Activated CD4-positive, alpha-beta T cell treated with anti-CD3 and anti-CD28 coated beads for 48 hours (primary cell): ENCODE results near the gene HDAC4.

ENCODE experiments used
- DNase-seq: peaks from one replicate; pipeline ENCODE4 v3.0.0-alpha.2; 2020

Gene HDAC4

DNA sequence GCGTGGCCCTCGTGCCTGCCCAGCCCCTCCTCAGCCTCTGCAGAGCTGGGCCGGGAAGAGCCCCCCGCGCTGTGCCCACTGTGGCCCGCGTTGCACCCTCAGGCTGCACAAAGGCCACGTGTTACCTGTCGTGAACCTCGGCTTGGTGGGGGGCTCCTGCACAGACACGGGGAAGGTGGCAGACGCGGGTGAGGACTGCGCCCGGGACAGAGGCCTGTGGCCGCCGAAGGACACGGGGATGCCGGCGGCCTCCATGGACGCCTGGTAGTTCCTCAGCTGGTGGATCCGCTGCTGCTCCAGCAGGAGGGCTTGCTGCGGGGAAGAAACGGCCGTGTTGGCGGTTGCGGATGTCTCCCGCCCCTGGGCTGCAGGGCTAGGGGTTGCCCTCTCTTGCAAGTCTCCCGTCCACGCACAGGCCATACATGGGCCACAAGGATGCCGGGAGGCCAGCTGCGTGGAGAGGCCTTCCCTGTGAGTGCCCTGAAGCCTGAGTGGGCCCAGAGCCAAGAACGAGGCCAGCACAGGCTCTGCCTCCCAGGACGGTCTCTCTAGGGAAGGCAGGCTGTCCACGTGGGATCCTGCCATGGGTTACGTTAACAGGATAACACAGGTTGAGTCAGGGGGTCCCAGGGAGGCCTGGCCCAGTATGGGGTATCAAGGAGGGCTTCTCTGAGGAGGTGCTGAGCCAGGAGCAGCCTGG is 289.3 kb downstream of the HDAC4 start:
- DNase-seq: no peak

DNA sequence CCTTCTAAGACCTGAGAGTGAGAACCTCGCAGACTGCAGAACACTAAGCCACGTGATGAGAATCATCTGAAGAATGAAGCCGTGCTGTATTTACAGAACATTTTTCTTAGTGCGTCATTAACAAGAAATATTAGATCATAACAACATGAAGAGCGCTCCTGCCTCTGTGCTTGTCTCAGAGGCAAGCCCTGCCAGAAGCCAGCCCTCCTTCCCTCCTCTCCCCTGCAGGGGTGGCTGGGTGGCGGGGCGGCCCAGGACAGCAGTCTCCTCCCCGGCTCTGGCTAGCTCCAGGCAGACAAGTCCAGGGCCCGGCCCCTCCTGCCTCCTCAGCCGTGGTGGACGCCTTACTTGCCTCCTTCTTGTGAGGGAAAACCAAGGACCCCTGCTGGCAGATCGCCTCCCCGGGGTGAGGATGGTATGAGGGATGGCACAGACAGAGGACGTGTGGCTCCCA is 290.2 kb downstream of the HDAC4 start:
- DNase-seq: no peak

DNA sequence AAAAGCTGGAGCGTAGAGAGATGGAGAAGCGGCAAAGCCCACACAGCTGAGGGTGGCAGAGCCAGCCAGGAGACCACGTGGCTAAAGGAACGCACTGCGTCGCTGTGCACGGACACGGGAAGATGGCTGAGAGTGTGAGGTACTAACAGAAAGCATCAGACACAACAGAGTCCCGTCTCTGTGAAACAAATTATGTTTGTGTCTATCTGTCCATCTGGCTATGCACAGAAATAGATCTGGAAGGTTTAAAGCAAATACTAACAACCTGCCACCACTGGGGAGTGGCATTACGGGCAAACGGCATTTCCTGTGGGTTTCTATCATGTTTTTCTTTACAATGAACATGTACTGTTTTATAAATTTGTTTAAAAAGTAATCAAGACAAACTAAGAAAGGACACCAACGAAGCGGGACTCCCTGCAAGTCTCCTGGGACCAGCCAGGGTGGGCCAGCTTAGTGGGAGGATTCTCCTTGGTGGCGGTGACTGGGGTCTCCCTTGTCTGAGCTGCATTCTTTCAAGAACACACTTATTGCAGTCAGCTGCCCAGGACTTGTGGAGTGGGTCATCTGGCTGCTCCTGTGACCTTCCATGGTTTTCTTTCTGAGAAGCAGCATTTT is 290.8 kb downstream of the HDAC4 start:
- no peak for DNase-seq

DNA sequence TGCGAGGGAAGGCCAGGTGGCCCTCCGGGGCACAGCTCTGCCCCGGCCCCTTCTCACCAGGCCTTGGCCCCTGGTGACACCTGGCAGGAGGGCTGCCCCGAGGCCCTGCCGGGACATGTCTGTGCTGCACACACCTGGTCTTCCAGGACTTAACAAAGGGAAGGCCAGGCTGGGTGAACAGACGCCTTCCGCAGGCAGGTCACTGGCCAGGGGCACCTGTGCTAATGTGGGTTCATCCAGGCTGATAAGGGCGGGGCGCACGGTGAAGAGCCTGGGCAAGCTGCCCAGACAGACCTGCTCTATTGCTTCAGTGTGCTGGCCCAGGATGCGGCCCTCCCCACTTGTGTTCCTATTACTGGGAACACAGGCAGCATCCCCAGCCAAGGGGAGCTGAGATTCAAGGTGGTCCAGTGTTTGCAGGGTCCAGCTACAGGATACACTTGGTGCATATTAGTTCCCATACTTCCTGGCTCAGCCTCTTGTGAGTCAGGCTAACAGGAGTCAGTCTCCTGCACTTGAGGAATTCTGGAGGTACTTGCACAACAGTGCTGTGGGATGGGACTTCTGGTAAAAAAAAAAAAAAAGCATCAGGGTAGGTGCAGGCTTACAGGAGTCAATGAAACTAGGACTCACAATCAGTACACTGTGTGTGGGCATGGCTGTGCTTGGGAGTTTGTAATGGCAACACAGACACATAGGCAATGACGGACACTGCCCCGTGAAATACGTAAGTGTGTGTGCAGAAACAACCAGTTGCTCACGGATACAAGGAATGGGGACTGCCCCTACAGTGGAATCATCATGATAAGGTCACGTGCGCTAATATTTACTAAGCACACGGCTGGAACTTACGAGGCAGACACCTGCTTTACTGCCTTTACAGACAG is 291.5 kb downstream of the HDAC4 start:
- DNase-seq: no peak

DNA sequence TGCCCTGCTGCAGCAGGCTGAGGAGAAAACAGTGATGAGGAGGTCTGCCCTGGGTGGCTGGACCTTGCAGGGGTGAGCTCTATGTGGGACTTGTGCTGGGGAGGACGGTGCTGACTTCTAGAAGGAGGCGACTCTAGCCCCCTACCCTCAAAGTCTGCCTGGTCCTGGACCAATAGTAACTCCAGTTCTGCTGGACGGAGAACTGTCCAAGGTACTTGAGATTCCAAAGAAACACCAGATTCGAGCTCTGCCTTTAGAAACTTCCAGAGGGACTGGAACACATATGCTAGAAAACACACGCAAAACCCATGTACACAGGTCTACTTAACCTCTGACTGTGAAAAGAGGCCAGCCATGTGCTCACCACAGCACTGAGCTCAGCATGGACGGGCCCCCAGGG is 292.4 kb downstream of the HDAC4 start:
- DNase-seq: no peak

DNA sequence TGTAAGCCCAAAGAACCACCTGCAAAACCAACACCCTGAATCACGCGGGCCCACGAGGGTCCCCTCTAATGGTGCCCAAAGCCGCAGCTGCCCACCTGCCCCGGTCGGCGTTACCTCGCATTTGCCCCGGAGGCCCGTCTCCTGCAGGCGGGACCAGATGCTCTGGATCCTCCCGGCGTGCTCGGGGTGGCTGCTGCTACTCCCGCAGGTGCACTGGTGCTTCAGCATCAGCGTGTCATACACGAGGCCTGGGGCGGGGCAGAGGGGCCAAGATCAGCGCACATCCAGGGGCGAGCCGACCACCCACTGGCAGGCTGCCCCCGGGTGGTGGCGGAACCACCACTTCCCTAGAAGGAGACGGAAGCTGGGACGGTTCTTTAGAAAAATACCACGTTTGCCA is 292.9 kb downstream of the HDAC4 start:
- DNase-seq: no peak

DNA sequence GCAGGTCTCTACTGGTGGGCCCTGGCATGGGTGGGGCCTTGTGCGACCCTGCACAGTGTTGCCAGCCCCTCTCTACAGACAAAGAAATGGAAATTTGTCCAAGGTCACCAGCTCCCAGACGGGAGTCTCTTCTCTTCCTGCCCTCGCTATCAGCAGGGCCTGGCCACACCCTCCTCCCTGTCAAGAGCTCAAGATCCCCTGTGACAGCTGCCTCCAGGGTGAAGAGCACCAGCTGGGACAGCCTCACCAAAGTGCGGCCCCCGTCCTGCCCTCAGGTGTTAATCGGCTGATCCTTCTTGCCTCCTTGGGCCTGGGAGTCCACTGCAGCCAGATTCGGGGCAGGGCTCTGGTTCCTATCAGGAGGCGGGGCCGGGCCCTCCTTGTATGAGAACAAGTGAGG is 293.9 kb downstream of the HDAC4 start:
- no peak for DNase-seq

DNA sequence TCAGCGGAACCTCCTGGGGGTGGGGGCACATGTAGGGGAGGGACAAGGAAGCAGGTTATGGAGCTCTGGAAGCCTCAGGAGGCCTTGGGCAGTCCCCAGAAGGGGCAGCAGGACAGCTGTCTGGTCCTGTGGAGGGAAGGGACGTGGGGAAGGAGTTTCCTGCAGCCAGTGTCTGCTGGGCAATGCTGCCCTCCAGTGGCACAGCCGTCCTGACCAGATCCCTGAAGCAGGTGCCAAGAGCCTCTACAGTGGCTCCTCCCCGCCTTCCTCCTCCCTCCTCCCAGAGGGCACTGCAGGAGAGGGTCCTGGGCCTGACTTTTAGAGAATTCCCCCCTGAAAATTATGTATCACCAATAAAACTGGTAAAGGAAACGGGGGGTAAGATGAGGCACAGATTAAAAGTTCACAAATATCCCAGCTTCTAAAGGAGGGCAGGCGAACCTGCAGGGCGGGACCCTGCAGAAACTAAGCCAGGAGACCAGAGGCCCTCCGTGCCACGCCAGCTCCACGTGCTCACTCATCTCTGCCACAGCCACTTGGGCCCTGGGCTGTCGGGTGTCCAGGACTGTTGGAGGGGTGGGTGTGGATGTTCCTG is 294.4 kb downstream of the HDAC4 start:
- DNase-seq: peak; percentile 23

DNA sequence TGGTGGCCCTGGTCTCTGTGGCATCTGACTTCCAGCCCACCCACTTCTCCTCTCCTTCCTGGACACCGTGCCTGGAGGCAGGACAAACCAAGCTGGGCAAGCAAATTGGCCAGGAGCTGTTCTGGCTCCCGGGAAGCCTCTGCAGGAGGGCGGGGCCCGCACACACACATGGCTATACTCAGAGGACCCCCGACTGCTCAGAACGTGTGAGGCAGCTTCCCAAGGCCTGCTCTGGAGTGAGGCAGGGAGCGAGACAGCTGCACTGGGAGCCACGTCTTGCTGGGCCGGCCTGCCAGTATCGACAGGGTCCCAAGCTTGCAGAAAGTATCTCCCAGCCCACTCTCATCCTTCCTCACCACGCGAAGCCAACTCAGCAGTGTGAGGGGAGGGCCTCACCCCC is 295.6 kb downstream of the HDAC4 start:
- DNase-seq: no peak

DNA sequence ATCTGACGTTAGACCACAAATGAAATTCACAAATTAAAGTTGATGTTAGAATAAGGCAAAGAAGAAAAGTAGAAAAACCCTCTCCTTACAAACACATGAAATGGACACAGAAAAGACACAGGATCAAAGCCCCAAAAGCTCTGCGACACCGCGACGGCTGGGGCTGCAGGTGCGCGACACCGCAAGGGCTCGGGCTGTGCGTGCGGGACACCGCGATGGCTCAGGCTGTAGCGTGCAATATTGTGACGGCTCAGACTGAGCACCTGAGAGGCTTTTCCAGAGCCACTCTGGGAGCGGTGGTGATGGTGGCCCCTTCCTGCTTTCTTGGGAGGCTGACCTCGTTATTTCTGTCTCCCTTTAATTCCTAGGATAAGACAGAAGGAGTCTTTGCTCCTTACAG is 296.0 kb downstream of the HDAC4 start:
- no peak for DNase-seq

DNA sequence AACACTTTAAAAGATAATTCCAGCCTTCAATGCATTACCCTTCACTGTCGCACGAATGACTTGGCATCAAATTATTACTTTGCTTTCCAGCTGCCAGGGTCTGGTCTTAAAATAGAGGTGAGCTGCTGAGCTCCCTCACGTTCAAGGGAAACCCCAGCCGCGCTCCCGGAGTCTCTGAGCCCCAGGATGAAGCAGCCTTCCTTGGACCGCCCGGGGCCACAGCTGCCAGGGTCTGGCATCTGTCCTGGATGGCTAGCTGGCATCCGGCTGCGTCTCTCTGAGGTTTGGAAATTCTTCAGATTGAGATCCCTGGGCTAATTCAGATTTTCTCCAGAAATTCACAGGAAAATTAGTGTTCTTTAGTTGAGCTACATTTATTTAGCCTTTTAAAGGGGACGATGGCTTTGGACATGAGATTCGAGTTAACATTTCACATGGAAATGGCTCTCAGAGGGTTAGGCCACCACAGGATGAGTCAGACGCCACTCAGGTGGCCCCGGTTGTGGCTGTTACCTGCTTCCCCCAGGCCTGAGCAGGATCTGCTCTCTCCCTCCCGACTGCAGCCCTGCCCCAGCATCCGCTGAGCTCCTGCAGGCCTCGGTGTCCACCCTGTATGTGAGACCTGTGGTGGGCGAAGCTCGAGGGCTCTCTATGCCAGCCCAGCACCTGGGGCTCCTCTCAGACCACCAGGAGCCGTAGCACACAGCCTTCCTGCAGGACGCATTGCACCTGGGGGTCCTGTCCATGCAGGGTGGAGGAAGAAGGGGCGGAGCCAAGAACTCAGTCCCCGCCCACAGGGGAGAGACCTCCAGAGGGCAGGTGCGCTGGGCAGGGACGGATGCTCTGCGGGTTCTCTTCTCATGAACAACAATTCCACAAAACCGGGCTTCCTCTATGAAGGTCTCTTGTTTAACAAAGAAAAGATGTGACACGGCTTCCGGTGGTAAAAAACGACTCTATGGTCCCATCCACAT is 297.4 kb downstream of the HDAC4 start:
- no peak for DNase-seq

DNA sequence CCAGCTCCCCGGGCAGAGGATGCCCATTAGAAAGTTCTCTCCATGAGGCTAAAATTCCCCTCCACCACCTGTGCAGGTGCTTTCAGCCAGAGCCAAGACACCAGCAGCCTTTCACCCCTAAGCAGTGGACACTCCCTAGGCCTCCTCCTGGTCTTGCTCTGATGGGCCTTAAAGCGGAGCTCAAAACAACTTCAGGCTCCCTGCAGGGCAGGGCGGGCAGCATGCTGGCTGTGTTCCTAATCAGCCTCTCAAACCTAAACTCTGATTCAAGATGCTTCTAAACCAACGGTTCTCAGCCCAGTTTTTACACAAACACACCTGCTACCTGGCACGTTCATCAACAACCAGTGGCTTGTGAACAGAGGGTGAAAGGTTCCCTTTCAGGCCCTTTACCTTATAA is 298.6 kb downstream of the HDAC4 start:
- DNase-seq: no peak

DNA sequence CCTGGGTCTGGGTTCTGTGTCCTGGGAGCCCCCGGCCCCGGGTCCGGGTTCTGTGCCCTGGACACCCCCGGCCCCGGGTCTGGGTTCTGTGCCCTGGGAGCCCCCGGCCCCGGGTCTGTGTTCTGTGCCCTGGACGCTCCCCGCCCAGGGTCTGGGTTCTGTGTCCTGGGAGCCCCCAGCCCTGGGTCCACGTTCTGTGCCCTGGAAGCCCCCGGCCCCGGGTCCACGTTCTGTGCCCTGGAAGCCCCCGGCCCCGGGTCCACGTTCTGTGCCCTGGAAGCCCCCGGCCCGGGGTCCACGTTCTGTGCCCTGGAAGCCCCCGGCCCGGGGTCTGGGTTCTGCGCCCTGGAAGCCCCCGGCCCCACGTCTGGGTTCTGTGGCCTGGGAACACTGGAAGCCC is 299.0 kb downstream of the HDAC4 start:
- DNase-seq: no peak

DNA sequence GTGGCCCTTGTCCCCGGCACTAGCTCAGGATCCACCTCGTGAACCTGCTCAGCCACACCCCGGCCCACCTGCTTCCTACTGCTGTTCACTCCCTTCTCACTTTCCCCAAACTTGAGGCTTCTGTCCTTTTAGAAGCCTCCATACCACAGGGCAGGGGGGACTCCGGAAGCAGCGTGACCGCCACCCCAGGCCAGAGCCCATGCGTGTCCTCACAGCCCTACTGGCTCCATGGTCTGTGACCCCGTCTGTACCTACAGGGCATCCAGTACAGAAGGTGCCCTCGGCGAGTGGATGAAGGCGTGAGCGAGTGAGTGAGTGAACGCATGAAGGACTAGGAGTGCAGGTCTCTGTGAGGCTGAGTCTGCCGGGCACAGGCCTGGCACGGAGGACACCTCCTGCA is 299.7 kb downstream of the HDAC4 start:
- DNase-seq: no peak

DNA sequence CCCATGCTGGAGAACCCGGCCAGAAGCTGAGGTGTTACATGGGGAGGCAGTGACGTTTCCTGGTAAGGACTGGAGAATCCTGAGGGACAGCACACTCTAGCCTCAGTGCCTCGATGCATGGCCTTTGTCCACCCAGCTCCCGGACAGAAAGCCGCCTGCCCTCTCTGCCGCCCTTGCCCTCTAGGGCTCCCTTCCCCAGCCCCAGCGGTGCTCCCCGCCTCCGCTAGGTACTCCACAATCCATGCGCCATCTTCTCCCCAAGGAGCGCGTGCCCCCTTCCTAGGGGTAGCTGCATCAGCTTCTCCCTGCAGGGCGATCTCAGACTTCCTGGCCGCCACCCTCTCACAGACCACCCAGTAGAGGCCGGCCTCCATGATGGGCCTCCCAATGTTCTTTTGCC is 301.3 kb downstream of the HDAC4 start:
- DNase-seq: no peak

DNA sequence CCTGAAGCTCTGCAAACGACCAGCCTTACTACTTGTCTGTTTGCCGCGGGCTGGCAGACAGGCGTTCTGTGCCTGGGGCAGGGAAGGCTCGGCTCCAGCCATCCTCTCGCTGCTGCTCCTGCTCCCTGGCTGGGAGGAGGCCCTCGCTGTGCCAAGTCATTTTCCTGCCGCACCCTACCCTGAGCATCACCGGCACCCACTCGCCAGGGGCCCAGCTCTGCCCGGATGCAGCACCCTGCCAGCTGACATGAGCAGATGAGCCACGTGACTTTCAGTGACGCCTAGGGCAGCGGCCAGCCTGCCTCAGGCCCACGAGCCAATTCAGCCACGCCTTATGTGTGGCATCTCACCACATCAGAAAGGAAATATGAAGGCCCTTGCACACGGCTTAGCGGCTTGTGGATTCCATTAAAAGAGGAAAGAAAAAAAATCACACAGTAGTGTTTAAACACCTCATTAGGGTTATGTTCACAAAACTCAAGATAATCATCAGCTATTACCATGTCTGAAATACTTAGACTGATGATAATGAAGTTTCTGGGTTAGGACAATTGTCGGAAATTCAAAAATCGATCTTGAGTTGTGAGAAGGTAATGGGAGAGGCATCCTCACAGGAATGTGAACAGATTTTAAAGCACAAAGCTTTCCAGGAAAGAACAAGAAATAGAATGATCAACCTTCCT is 302.4 kb downstream of the HDAC4 start:
- DNase-seq: no peak

DNA sequence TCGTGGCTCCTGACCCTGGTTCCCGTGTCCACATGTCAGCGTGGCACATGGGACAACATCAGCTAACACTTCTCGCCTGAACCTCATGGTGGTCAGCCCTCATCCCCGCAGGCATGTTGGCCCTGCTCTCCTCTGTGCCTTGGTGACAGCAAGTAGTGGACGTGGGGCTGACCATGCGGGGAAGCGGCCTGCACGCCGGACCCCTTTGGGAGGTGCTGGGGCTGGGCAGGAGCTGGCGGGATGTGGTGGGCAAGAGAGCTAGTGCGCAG is 303.5 kb downstream of the HDAC4 start:
- DNase-seq: no peak

DNA sequence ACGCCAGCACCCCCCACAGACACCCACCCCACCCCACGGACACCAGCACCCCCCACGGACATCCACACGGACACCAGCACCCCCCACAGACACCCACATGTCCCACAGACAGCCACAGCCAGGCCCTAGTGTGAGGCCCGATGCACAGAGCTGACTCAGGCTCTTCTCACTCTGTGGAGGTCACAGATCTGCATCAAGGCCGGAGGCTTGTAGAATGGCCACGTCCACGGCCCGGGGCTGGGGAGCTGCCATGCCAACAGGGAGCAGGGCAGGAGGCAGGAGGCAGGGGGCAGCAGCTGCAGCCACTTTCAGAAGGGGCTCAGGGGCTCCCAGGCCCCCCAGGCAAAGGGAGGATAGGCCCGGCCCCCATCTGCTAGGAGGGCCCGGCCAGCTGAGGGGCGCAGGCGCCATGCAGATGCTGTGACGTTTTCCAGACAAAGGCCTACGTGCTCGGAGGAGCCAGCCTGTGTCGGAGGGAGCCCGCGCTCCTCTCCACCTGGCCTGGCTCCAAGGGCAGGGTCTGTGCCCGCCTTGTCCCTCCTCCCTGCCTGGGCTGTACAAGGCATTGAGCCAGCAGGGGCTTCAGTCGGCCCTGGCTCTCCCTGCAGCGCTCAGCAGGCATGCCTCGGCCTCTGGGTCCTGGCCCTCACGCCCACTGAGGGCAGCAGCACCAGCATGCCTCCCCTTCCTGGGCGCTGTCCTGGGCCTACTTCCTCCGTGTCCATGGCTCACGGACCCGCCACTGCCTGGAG is 304.0 kb downstream of the HDAC4 start:
- no peak for DNase-seq

DNA sequence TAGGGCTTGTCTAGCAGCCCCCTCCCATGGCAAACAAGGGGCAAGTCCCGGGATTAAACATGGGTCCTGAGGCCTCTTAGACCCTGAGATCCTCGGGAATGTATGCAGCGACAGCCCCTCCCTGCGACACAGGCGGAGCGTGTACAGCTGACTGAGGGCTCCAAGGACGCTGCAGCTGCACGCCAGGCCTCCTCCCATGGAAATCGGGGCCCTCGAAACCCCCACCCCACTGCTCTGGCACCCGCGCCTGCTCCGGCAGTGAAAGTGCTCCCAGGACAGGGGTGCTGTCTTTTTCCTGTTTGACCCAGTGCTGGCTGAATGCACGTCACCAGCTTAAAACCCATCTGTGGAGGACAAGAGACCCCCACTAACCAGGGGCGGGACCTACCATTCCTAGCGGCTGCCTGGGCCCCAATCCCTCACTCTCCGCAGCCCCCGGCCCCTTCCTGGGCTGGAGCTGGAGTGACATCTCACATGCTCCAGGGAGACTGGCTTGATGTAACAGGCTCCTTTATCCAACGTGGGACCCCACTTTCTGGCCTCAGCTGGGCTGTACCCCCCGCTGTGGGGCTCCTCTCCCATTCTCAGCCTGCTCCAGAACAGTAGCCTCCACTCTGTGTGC is 305.2 kb downstream of the HDAC4 start:
- no peak for DNase-seq

DNA sequence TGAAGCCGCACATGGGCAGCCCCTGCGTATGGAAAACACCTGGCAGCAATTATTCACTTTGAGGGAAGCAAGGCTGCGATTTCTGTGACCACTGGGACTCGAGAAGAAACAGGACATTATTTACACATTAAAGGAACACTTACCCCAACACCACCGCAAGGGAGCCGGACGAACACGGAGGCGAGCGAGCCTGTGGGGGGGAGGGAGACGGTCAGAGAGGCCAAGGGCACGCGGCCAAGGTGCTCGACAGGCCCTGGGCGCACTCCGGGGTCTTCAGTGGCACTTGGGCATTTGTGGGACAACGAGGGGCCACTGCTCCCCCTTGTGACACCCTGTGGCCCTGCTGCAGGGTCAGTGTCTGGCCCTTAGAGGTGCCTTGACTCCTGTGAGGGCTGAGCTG is 306.0 kb downstream of the HDAC4 start:
- DNase-seq: no peak

DNA sequence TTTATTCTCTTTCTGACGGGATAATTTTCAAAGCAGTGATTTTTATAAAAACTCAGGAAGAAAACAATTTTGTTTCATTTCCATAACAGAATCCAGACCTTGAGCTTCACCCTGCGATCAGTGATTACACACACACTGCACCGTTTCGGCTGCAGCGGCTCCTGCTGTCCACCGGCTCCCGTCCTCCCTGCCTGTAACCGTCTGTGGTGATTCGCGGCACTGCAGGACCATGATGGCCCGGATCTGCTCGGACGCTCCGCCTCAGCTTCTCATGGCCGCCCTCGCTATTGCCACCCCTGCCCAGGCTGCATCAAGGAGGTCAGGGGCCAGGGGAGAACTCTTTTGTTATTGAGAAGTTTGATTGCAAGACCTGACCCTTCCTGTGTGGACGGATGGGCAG is 306.9 kb downstream of the HDAC4 start:
- DNase-seq: no peak
